GM18858 (cell line): ENCODE measurements around the gene RAX2.

Experiments used
- ATAC-seq: cut with Tn5 transposase; IDR thresholded peaks from one replicate; pipeline ENCODE4 v1.9.1; 2021; ENCODE audit not compliant: unreplicated experiment

RAX2 gene

GRCh38 chr19:3733549-3734309, 38.3 kb downstream of the RAX2 start:
- ATAC-seq = no peak

- no peak for ATAC-seq
Observed at GRCh38 chr19:3732108-3732507, 39.9 kb downstream of the RAX2 start.

- no peak for ATAC-seq
Observed at GRCh38 chr19:3730457-3730958, 41.5 kb downstream of the RAX2 start.

GRCh38 chr19:3725640-3726310, 46.3 kb downstream of the RAX2 start:
- ATAC-seq = no peak

- ATAC-seq = no peak
Observed at GRCh38 chr19:3725121-3725520, 46.9 kb downstream of the RAX2 start.

GRCh38 chr19:3723883-3724282, 48.1 kb downstream of the RAX2 start:
- no peak for ATAC-seq

GRCh38 chr19:3723110-3723488, 48.9 kb downstream of the RAX2 start:
- ATAC-seq = no peak

- ATAC-seq = no peak
Observed at GRCh38 chr19:3722443-3723109, 49.5 kb downstream of the RAX2 start.

GRCh38 chr19:3721887-3722442, 50.1 kb downstream of the RAX2 start:
- ATAC-seq = no peak

- ATAC-seq = no peak
Observed at GRCh38 chr19:3721131-3721886, 50.7 kb downstream of the RAX2 start.

GRCh38 chr19:3720349-3720917, 51.6 kb downstream of the RAX2 start:
- no peak for ATAC-seq

- ATAC-seq = no peak
Observed at GRCh38 chr19:3719868-3720267, 52.2 kb downstream of the RAX2 start.
